Cardiac muscle cell (in vitro differentiated cells and primary cell): ENCODE results near the gene TRIM15. TPM values are rescaled to one million over a fixed set of nuclear protein-coding genes. Genes with fewer than 3 reads are reported as not detected.

ENCODE experiments used
- DNase-seq, 2 donors: peaks; one replicate each; pipeline versions ENCODE4 v3.0.0 to v3.0.0-alpha.2; 2010 to 2017; ENCODE audit warnings: low read depth in 1 of 2, low spot score in 1 of 2
- H3K27ac ChIP-seq: fragments of 200-600 bp; sonication (generic); 2 replicates; pipeline ENCODE4 v1.5.1; 2016
- H3K27me3 ChIP-seq: fragments of 200-600 bp; sonication (generic); 2 replicates; pipeline ENCODE4 v1.6.0; 2016; ENCODE audit warnings: control low read depth
- H3K36me3 ChIP-seq: fragments of 200-600 bp; sonication (generic); 2 replicates; pipeline ENCODE4 v1.5.1; 2016; ENCODE audit warnings: control low read depth
- H3K4me1 ChIP-seq: fragments of 200-600 bp; sonication (generic); 2 replicates; pipeline ENCODE4 v1.8.1; 2017; ENCODE audit warnings: low read depth, mild to moderate bottlenecking, mixed run types
- H3K4me3 ChIP-seq: fragments of 200-600 bp; sonication (generic); 2 replicates; pipeline ENCODE4 v1.5.1; 2016; ENCODE audit warnings: mild to moderate bottlenecking
- H3K9me3 ChIP-seq: fragments of 200-600 bp; sonication (generic); 2 replicates; pipeline ENCODE4 v1.5.1; 2017; ENCODE audit warnings: low read depth, mild to moderate bottlenecking, control low read depth
- polyA plus RNA-seq: library from polyadenylated mRNA; unstranded; fragments of >200 nt; fragmentation: Nextera tagmentation; extraction: Ambion mirVana; gene quantifications from 2 replicates; pipeline ENCODE4 v1.2.1, GENCODE V29; 2016
- total RNA-seq: library from RNA; depleted of rRNA; stranded (reverse); fragments of >200 nt; gene quantifications from 2 replicates; pipeline ENCODE4 v1.2.3, GENCODE V29; 2016
- TF ChIP-seq, protein P1 (sequence below): IDR thresholded peaks from 2 replicates; pipeline ENCODE4 v1.5.1; 2012; ENCODE audit warnings: low read depth, mild to moderate bottlenecking, low read length

Gene TRIM15
- total and polyA plus RNA-seq, 2 experiments from 2014 or later = not detected

DNA sequence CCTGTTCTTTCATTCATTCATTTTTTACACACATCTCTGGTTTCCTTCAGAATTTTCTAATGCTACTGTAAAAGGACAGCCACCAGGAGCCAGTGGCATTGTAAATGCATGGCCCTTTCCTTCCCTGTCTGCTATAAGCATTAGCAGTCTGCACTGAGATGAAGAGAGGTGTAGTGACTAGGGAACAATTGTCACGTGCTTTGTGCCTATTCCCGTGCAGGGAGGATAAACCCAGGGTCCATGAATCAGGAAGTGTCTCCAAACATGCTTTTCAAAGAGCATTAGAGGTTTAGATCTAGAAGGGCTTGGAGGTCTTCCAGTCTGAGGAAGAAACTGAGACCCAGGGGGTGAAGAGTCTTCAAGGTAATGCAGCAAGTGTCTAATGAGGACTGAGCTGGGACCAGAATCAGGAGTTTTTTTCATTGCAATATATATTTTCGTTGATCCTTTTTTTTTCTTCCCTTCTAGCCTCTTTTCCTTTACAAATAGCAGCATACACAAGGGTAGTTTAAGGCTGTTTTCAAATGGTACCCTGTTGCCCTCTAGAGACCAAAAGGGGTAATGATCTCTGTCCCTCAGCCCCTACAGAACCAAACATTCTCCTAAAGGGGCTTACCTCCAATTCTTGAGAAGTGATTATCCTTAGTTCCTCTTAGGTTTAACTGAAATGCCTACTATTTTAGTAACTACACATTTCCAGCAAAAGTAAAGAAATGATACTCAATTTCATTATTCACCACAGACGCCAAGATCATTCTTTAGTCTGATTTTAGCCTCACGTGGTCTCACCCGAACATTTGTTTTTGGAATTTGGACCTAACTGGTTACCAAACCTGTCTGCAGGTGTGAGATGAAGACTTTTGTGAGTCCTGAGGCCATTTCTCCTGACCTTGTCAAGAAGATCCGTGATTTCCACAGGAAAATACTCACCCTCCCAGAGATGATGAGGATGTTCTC is 6.6 kb downstream of the TRIM15 start:
- TF ChIP-seq, protein P1, sequence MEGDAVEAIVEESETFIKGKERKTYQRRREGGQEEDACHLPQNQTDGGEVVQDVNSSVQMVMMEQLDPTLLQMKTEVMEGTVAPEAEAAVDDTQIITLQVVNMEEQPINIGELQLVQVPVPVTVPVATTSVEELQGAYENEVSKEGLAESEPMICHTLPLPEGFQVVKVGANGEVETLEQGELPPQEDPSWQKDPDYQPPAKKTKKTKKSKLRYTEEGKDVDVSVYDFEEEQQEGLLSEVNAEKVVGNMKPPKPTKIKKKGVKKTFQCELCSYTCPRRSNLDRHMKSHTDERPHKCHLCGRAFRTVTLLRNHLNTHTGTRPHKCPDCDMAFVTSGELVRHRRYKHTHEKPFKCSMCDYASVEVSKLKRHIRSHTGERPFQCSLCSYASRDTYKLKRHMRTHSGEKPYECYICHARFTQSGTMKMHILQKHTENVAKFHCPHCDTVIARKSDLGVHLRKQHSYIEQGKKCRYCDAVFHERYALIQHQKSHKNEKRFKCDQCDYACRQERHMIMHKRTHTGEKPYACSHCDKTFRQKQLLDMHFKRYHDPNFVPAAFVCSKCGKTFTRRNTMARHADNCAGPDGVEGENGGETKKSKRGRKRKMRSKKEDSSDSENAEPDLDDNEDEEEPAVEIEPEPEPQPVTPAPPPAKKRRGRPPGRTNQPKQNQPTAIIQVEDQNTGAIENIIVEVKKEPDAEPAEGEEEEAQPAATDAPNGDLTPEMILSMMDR = peak; percentile 91
- peak; percentile 44 to 72 for DNase-seq
- H3K36me3 ChIP-seq = no peaks in the 10 kb centered on the region
- no peaks in the 10 kb centered on the region for H3K9me3 ChIP-seq
- no peak overlapping the region for H3K27ac ChIP-seq
- peaks cover 65% of the 10 kb centered on the region for H3K27me3 ChIP-seq
- H3K4me1 ChIP-seq = peaks cover 4% of the 10 kb centered on the region
- H3K4me3 ChIP-seq = no peak overlapping the region

GRCh38 chr6:30171677-30172471 is 8.5 kb downstream of the TRIM15 start:
- TF ChIP-seq, protein P1 = no peak
- DNase-seq = peak; percentile 28 to 46
- H3K4me3 ChIP-seq = peak overlapping the region; percentile 11
- H3K27ac ChIP-seq = no peak overlapping the region
- no peaks in the 10 kb centered on the region for H3K9me3 ChIP-seq
- peaks cover 65% of the 10 kb centered on the region for H3K27me3 ChIP-seq
- peaks cover 4% of the 10 kb centered on the region for H3K4me1 ChIP-seq
- H3K36me3 ChIP-seq = no peaks in the 10 kb centered on the region

GRCh38 chr6:30172681-30173080 is 9.3 kb downstream of the TRIM15 start:
- no peak overlapping the region for H3K4me3 ChIP-seq
- TF ChIP-seq, protein P1 = no peak
- H3K27ac ChIP-seq = no peak overlapping the region
- H3K36me3 ChIP-seq = no peaks in the 10 kb centered on the region
- no peak for DNase-seq
- peaks cover 57% of the 10 kb centered on the region for H3K27me3 ChIP-seq
- H3K4me1 ChIP-seq = peaks cover 4% of the 10 kb centered on the region
- no peaks in the 10 kb centered on the region for H3K9me3 ChIP-seq

- H3K27me3 ChIP-seq = peaks cover 37% of the 10 kb centered on the region
- peaks cover 4% of the 10 kb centered on the region for H3K4me1 ChIP-seq
- H3K27ac ChIP-seq = no peak overlapping the region
- DNase-seq = no peak
- no peaks in the 10 kb centered on the region for H3K9me3 ChIP-seq
- TF ChIP-seq, protein P1 = no peak
- no peaks in the 10 kb centered on the region for H3K36me3 ChIP-seq
- no peak overlapping the region for H3K4me3 ChIP-seq
These were observed 12.4 kb downstream of the TRIM15 start for GRCh38 chr6:30175765-30176164.

GRCh38 chr6:30178837-30179236 is 15.5 kb downstream of the TRIM15 start:
- DNase-seq = no peak
- TF ChIP-seq, protein P1 = no peak
- Histone ChIP-seq H3K4me3 (no peak overlapping the region), H3K36me3 (no peaks in the 10 kb centered on the region), H3K9me3 (no peaks in the 10 kb centered on the region), H3K27me3 (peaks cover 7% of the 10 kb centered on the region), H3K27ac (no peak overlapping the region), H3K4me1 (no peaks in the 10 kb centered on the region)
